ENCODE measurements around the gene NRXN3.

NRXN3 gene

DNA sequence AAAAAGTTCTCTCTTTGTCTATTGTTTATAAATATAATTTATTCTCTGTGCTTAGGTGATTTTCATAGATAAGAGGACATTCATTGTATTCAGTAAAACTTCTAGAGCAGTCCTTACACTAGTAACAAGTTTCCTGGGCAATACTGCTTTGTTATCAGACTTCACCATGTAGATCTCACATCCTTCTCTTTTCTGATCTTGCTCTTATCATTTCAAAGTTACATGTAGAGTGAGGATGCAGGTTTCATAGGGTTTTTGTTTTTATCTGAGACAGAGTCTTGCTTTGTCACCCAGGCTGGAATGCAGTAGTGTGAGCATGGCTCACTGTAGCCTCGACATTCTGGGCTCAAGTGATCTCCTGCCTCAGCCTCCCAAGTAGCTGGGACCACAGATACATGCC is 1251.6 kb downstream of the NRXN3 start:
- no peak overlapping the region for H3K4me3 ChIP-seq (replicated peaks; ENCODE audit: low read depth, low read length)
- TF ChIP-seq, protein P1, sequence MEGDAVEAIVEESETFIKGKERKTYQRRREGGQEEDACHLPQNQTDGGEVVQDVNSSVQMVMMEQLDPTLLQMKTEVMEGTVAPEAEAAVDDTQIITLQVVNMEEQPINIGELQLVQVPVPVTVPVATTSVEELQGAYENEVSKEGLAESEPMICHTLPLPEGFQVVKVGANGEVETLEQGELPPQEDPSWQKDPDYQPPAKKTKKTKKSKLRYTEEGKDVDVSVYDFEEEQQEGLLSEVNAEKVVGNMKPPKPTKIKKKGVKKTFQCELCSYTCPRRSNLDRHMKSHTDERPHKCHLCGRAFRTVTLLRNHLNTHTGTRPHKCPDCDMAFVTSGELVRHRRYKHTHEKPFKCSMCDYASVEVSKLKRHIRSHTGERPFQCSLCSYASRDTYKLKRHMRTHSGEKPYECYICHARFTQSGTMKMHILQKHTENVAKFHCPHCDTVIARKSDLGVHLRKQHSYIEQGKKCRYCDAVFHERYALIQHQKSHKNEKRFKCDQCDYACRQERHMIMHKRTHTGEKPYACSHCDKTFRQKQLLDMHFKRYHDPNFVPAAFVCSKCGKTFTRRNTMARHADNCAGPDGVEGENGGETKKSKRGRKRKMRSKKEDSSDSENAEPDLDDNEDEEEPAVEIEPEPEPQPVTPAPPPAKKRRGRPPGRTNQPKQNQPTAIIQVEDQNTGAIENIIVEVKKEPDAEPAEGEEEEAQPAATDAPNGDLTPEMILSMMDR (IDR thresholded peaks at IDR 0.05; ENCODE audit: low read depth, low read length, missing control alignments), result no peak
- no peak for DNase-seq (ENCODE audit: extremely low read depth, low read depth)

GRCh38 chr14:79424462-79424861 is 1254.3 kb downstream of the NRXN3 start:
- TF ChIP-seq, protein P1 (IDR thresholded peaks at IDR 0.05; ENCODE audit: low read depth, low read length, missing control alignments), result no peak
- DNase-seq (ENCODE audit: extremely low read depth, low read depth), result no peak
- no peak overlapping the region for H3K4me3 ChIP-seq (replicated peaks; ENCODE audit: low read depth, low read length)

DNA sequence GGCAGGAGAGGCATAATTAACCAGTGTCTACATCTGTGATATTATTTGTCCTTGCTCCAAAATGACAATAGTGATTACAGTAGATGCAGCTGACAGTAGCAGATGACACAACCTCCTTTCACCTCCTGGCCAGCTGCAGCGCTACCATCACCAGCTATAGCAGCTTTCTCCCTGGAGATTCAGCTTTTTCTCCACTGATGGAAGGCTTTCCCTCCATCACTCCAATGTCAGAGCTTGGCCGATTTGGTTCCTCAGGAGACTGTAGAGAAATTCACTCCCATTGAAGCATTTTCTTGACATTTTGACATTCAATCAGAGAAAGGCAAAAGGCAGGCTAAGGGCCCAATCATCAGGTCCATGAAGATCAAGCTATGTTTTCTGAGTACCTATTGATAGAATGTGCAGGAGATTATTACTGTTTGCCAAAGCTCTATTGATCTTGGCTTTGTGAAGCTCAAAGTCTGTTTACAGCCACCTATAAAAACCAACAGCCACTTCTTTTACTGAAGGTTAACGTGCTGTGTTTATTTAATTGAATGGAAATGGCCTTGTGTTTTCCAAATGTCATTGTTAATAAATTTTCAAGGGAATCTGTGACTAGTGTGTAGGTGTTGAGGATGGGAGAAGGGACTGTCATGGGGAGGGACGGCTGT is 1256.1 kb downstream of the NRXN3 start:
- TF ChIP-seq, protein P1 (IDR thresholded peaks at IDR 0.05; ENCODE audit: low read depth, low read length, missing control alignments), result no peak
- H3K4me3 ChIP-seq (replicated peaks; ENCODE audit: low read depth, low read length), result no peak overlapping the region
- DNase-seq (ENCODE audit: extremely low read depth, low read depth), result no peak

DNA sequence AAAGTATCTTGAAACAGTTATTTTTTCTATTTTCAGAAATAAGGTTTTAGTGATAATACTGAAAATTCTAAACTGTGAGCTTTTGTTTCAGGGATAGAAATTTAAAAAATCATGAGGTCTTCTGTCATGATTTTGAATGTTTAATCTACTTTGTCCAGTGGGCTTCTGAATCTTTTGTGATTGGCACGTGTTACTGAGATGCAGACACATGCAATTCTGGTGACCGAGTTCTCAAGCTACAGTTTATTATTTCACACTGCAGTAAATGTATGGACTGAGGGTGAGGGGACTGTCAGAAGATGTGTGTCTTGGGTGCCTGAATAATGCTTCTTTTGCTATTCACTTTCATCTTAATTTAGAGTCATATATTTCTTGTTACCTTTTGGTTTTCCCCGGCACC is 1262.5 kb downstream of the NRXN3 start:
- no peak for DNase-seq (ENCODE audit: extremely low read depth, low read depth)
- TF ChIP-seq, protein P1 (IDR thresholded peaks at IDR 0.05; ENCODE audit: low read depth, low read length, missing control alignments), result no peak
- no peak overlapping the region for H3K4me3 ChIP-seq (replicated peaks; ENCODE audit: low read depth, low read length)

GRCh38 chr14:79436335-79436734 is 1266.2 kb downstream of the NRXN3 start:
- H3K4me3 ChIP-seq (replicated peaks; ENCODE audit: low read depth, low read length), result no peak overlapping the region
- TF ChIP-seq, protein P1 (IDR thresholded peaks at IDR 0.05; ENCODE audit: low read depth, low read length, missing control alignments), result no peak
- no peak for DNase-seq (ENCODE audit: extremely low read depth, low read depth)

DNA sequence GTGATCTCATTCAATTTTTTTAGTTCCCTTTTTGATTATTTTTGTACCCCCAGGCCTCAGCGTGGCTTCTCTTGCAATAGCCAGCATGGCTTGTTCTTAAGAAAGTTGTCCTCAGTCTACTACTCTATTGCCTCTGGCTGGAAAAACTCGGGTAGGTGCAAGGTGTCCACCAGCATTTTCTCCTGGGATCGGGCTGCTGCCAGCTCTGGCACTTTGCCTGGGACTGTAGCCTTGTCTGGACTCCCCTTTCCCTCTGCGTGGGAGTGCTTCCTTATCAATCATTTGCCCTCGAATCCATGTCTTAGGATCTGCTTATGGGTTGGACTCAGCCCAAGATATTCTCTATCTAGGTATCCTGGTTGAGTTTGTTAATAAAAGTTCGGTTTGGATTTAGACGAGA is 1267.8 kb downstream of the NRXN3 start:
- TF ChIP-seq, protein P1 (IDR thresholded peaks at IDR 0.05; ENCODE audit: low read depth, low read length, missing control alignments), result no peak
- H3K4me3 ChIP-seq (replicated peaks; ENCODE audit: low read depth, low read length), result no peak overlapping the region
- DNase-seq (ENCODE audit: extremely low read depth, low read depth), result no peak

Data from HFF-Myc (cell line).